Esophagus muscularis mucosa (tissue), 4 donors: ENCODE measurements around the gene PPP6R3. TPM values are rescaled to one million over a fixed set of nuclear protein-coding genes. Genes with fewer than 3 reads are reported as not detected.

Experiments
- DNase-seq: peaks from one replicate; pipeline ENCODE4 v3.0.0-alpha.2; 2017; ENCODE audit errors: extremely low spot score
- H3K27ac ChIP-seq, 4 donors: fragments of 200-600 bp; sonication (generic); replicated peaks in 1 of 4; 1 replicate in 3 of 4; 2 replicates in 1 of 4; pipeline ENCODE4 v1.5.1; 2016 to 2019; ENCODE audit warnings: mild to moderate bottlenecking in 1 of 4
- H3K27me3 ChIP-seq, 4 donors: fragments of 200-600 bp; sonication (generic); one replicate each; pipeline versions ENCODE4 v1.5.1 to v1.6.0; 2016 to 2019
- H3K36me3 ChIP-seq, 4 donors: fragments of 200-600 bp; sonication (generic); one replicate each; pipeline ENCODE4 v1.5.1; 2016 to 2019
- H3K4me1 ChIP-seq, 4 donors: fragments of 200-600 bp; sonication (generic); one replicate each; pipeline ENCODE4 v1.5.1; 2016 to 2019
- H3K4me3 ChIP-seq, 4 donors: fragments of 200-600 bp; sonication (generic); 1 replicate in 2 of 4; 2 replicates in 2 of 4; pipeline ENCODE4 v1.5.1; 2016 to 2019; ENCODE audit warnings: mild to moderate bottlenecking in 4 of 4, moderate library complexity in 1 of 4
- H3K9me3 ChIP-seq, 4 donors: fragments of 200-600 bp; sonication (generic); 1 replicate in 3 of 4; 2 replicates in 1 of 4; pipeline ENCODE4 v1.5.1; 2016 to 2019
- CTCF ChIP-seq, 3 experiments: fragments of 200-600 bp in 2 of 3; fragments of 450-650 bp in 1 of 3; sonication (generic) in 2 of 3; IDR thresholded peaks; one replicate each; pipeline ENCODE4 v1.5.1; 2017 to 2019; ENCODE audit warnings: antibody characterized with exemption in 3 of 3, mild to moderate bottlenecking in 2 of 3, moderate library complexity in 1 of 3
- EP300 ChIP-seq: sonication (generic); formaldehyde crosslinking; IDR thresholded peaks from one replicate; pipeline ENCODE4 v1.6.1; 2017; ENCODE audit warnings: antibody characterized with exemption
- POLR2A ChIP-seq: fragments of 450-650 bp; IDR thresholded peaks from one replicate; pipeline ENCODE4 v1.6.1; 2017; ENCODE audit warnings: antibody characterized with exemption, moderate library complexity, mild to moderate bottlenecking, low read depth
- POLR2AphosphoS5 ChIP-seq, 2 donors: sonication (generic); formaldehyde crosslinking; IDR thresholded peaks; one replicate each; pipeline ENCODE4 v1.6.1; 2017; ENCODE audit warnings: antibody characterized with exemption in 2 of 2
- WGBS: methylation state at CpG from one replicate; pipeline ENCODE4 v1.1.5; 2018; 5-methylcytosine and 5-hydroxymethylcytosine counted together
- intact Hi-C: fragments of 100-400 bp; cut with DNase I; formaldehyde crosslinking; loops from one replicate; pipeline ENCODE4 v1.15.1; 2023
- small RNA-seq, 3 donors: library from RNA; depleted of rRNA; stranded (forward); fragments of <200 nt; gene quantifications; one replicate each; pipeline ENCODE3, GENCODE V24; 2016
- total RNA-seq, 4 donors: library from RNA; depleted of rRNA; stranded (reverse); fragments of >200 nt; gene quantifications; one replicate each; pipeline versions ENCODE4 v1.1.0 to v1.2.1, GENCODE V29; 2016

PPP6R3 gene
- total RNA-seq, 4 donors from 2014 or later: 106 to 132 (median 116) TPM

GRCh38 chr11:68661697-68662603 is 201.4 kb downstream of the PPP6R3 start:
- no peaks in the 10 kb centered on the region for H3K9me3 ChIP-seq
- peaks cover 0 to 9% (median 6%) of the 10 kb centered on the region in 4 donors for H3K4me1 ChIP-seq
- H3K27me3 ChIP-seq: peaks cover 0 to 27% (median 0%) of the 10 kb centered on the region in 4 donors
- no peak overlapping the region for H3K4me3 ChIP-seq
- no peak overlapping the region for H3K27ac ChIP-seq
- TF ChIP-seq POLR2A: no peak
- TF ChIP-seq CTCF (IDR thresholded peaks at IDR 0.05): no peak
- TF ChIP-seq POLR2AphosphoS5 (IDR thresholded peaks at IDR 0.05): no peak
- no peak for TF ChIP-seq EP300
- 79% methylated on average over 12 of the region's 18 CpGs for WGBS
- no peak for DNase-seq
- H3K36me3 ChIP-seq: no peaks in the 10 kb centered on the region
- intact Hi-C loops: no loop called here

- Histone ChIP-seq H3K4me3 (no peak overlapping the region), H3K27ac (no peak overlapping the region), H3K36me3 (no peaks in the 10 kb centered on the region), H3K27me3 (peaks cover 0 to 27% (median 0%) of the 10 kb centered on the region in 4 donors), H3K9me3 (no peaks in the 10 kb centered on the region), H3K4me1 (peaks cover 0 to 9% (median 6%) of the 10 kb centered on the region in 4 donors)
- intact Hi-C loops: no loop called here
- TF ChIP-seq POLR2AphosphoS5 (IDR thresholded peaks at IDR 0.05): no peak
- TF ChIP-seq POLR2A: no peak
- no peak for TF ChIP-seq EP300
- TF ChIP-seq CTCF (IDR thresholded peaks at IDR 0.05): no peak
- DNase-seq: no peak
- 89% methylated on average over 18 of the region's 18 CpGs for WGBS
Observed at GRCh38 chr11:68663482-68664010, 203.0 kb downstream of the PPP6R3 start.

- H3K36me3 ChIP-seq: no peaks in the 10 kb centered on the region
- WGBS: 88% methylated on average over 9 of the region's 9 CpGs
- intact Hi-C loops: no loop called here
- TF ChIP-seq EP300 (no peak), CTCF (IDR thresholded peaks at IDR 0.05) (no peak), POLR2AphosphoS5 (IDR thresholded peaks at IDR 0.05) (no peak), POLR2A (no peak)
- no peaks in the 10 kb centered on the region for H3K9me3 ChIP-seq
- H3K27ac ChIP-seq: no peak overlapping the region
- H3K4me3 ChIP-seq: no peak overlapping the region
- peaks cover 0 to 27% (median 0%) of the 10 kb centered on the region in 4 donors for H3K27me3 ChIP-seq
- H3K4me1 ChIP-seq: peaks cover 0 to 5% (median 5%) of the 10 kb centered on the region in 4 donors
- DNase-seq: no peak
Observed at GRCh38 chr11:68664141-68664540, 203.6 kb downstream of the PPP6R3 start.

GRCh38 chr11:68664906-68665305 is 204.4 kb downstream of the PPP6R3 start:
- intact Hi-C loops: no loop called here
- Histone ChIP-seq H3K9me3 (no peaks in the 10 kb centered on the region), H3K27me3 (peaks cover 0 to 29% (median 0%) of the 10 kb centered on the region in 4 donors), H3K27ac (no peak overlapping the region), H3K36me3 (no peaks in the 10 kb centered on the region), H3K4me1 (no peaks in the 10 kb centered on the region), H3K4me3 (no peak overlapping the region)
- TF ChIP-seq CTCF (IDR thresholded peaks at IDR 0.05): no peak
- no peak for TF ChIP-seq POLR2A
- TF ChIP-seq POLR2AphosphoS5 (IDR thresholded peaks at IDR 0.05): no peak
- no peak for TF ChIP-seq EP300
- DNase-seq: no peak
- 96% methylated on average over 7 of the region's 7 CpGs for WGBS

Small RNAs within 50 kb of the gene (small RNA-seq; reads per million reads assigned to genes)
- 0 reads per million in 3 donors for gene NDUFA3P2

Other genes with a start within 250 kb of the PPP6R3 start
- 10 to 100 TPM; 28.7 to 49.4 (median 43.3) TPM for gene KMT5B, start 247.5 kb upstream of the PPP6R3 start, total RNA-seq
- gene C11orf24, start 188.8 kb upstream of the PPP6R3 start, total RNA-seq: 10 to 100 TPM; 27.0 to 41.5 (median 31.5) TPM
- 10 to 100 TPM; 34.0 to 78.4 (median 56.2) TPM for gene LRP5, start 148.2 kb upstream of the PPP6R3 start, total RNA-seq
- gene GAL, start 223.8 kb downstream of the PPP6R3 start, total RNA-seq: 10 to 100 TPM in 1 of 4 donors, 1 to 10 TPM in 2, not detected in 1; 6.0 to 10.2 (median 8.1) TPM